PFSK-1 (cell line): ENCODE results near the gene CROCC2.

ENCODE experiments used
- POLR2AphosphoS5 ChIP-seq: IDR thresholded peaks from 2 replicates; pipeline ENCODE4 v1.6.1; 2012; ENCODE audit warnings: low read depth, mild to moderate bottlenecking, control low read depth, low read length, moderate library complexity
- SIN3A ChIP-seq: IDR thresholded peaks from 2 replicates; pipeline ENCODE4 v1.6.1; 2012; ENCODE audit warnings: mild to moderate bottlenecking, low read length, moderate library complexity, borderline replicate concordance; ENCODE audit not compliant: insufficient read depth
- TAF1 ChIP-seq: IDR thresholded peaks from 2 replicates; pipeline ENCODE4 v1.6.1; 2012; ENCODE audit warnings: low read length, control low read depth, borderline replicate concordance; ENCODE audit not compliant: insufficient read depth

DNA sequence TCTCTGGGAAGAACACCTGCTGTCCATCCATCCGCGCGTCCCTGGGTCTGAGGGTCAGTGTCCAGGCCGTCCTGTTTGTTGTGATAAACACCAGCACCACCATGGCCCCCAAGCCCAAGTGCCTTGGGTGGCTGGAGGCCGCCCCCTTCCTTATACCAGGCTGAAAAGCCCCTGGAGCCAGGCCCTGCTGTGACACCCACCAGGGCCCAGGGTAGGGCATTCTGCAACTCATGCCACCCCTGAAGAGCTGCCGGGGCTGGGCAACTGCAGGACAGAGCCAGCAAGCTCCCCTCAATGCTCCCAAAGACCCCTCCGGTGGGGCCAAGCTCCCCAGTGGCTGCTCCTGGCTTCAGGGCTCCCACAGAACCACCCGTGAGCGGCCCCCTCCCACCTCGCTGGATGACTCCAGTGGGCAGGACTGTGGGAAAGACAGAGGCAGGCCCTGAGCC, 60.3 kb downstream of the CROCC2 start:
- TF ChIP-seq POLR2AphosphoS5, result no peak
- no peak for TF ChIP-seq TAF1
- no peak for TF ChIP-seq SIN3A
